MM.1S (cell line): ENCODE results near the gene CPLANE1.
A peak's percentile ranks its signal among the peaks of the same experiment; 100 is the strongest.
"Not testable (repeated sequence)": the region's sequence is repeated elsewhere in the genome, so short reads cannot be mapped to it uniquely, and the experiment has no call there.

Experiments
- DNase-seq: peaks from one replicate; pipeline ENCODE4 v3.0.0-alpha.2; 2015
- H2AFZ ChIP-seq: fragments of 300-600 bp; sonication (generic); 2 replicates; pipeline ENCODE4 v1.6.0; 2016; ENCODE audit warnings: antibody characterized with exemption, low read length
- H3F3A ChIP-seq: fragments of 300-600 bp; sonication (generic); 2 replicates; pipeline ENCODE4 v1.6.1; 2016; ENCODE audit warnings: mild to moderate bottlenecking, antibody characterized with exemption, low read length, moderate library complexity, mixed read lengths; ENCODE audit not compliant: insufficient read depth
- H3K27ac ChIP-seq: fragments of 300-600 bp; sonication (generic); 2 replicates; pipeline ENCODE4 v1.5.1; 2016; ENCODE audit warnings: mild to moderate bottlenecking, low read length
- H3K27me3 ChIP-seq: fragments of 300-600 bp; sonication (generic); replicated peaks from 2 replicates; pipeline ENCODE4 v1.6.0; 2016; ENCODE audit warnings: low read length; ENCODE audit not compliant: insufficient read depth
- H3K36me3 ChIP-seq: fragments of 300-600 bp; sonication (generic); replicated peaks from 2 replicates; pipeline ENCODE4 v1.6.1; 2016; ENCODE audit warnings: mild to moderate bottlenecking, low read length, mixed read lengths; ENCODE audit not compliant: insufficient read depth
- H3K4me1 ChIP-seq: fragments of 300-600 bp; sonication (generic); 2 replicates; pipeline ENCODE4 v1.6.1; 2016; ENCODE audit warnings: low read length, mixed read lengths
- H3K4me2 ChIP-seq: fragments of 300-600 bp; sonication (generic); 2 replicates; pipeline ENCODE4 v1.6.0; 2016; ENCODE audit warnings: low read depth, low read length
- H3K4me3 ChIP-seq: fragments of 300-600 bp; sonication (generic); 2 replicates; pipeline ENCODE4 v1.5.1; 2016; ENCODE audit warnings: low read length, mixed read lengths
- H3K79me2 ChIP-seq: fragments of 300-600 bp; sonication (generic); 2 replicates; pipeline ENCODE4 v1.6.1; 2016; ENCODE audit warnings: mixed run types, low read length, mixed read lengths
- H3K9ac ChIP-seq: fragments of 300-600 bp; sonication (generic); 2 replicates; pipeline ENCODE4 v1.6.1; 2016; ENCODE audit warnings: low read length, mixed read lengths
- H3K9me2 ChIP-seq: fragments of 300-600 bp; sonication (generic); replicated peaks from 2 replicates; pipeline ENCODE4 v1.6.1; 2016; ENCODE audit warnings: mild to moderate bottlenecking, low read length, mixed read lengths; ENCODE audit not compliant: insufficient read depth
- H3K9me3 ChIP-seq: fragments of 300-600 bp; sonication (generic); replicated peaks from 2 replicates; pipeline ENCODE4 v1.6.1; 2016; ENCODE audit warnings: mild to moderate bottlenecking, low read length, mixed read lengths; ENCODE audit not compliant: insufficient read depth
- H4K20me1 ChIP-seq: fragments of 300-600 bp; sonication (generic); 2 replicates; pipeline ENCODE4 v1.6.1; 2016; ENCODE audit warnings: mild to moderate bottlenecking, low read length, moderate library complexity, mixed read lengths; ENCODE audit not compliant: insufficient read depth
- CTCF ChIP-seq: fragments of 300-600 bp; sonication (generic); IDR thresholded peaks from 2 replicates; pipeline ENCODE4 v1.5.1; 2016; ENCODE audit warnings: antibody characterized with exemption, low read length, mixed read lengths
- EZH2 ChIP-seq: fragments of 300-600 bp; sonication (generic); optimal IDR thresholded peaks from 2 replicates; pipeline ENCODE3; 2017; ENCODE audit warnings: low read depth, mild to moderate bottlenecking, antibody characterized with exemption, low read length, mixed read lengths
- EZH2phosphoT487 ChIP-seq: fragments of 300-600 bp; sonication (generic); IDR thresholded peaks from 2 replicates; pipeline ENCODE4 v1.6.1; 2018; ENCODE audit warnings: antibody characterized with exemption, low read length

Gene CPLANE1

DNA sequence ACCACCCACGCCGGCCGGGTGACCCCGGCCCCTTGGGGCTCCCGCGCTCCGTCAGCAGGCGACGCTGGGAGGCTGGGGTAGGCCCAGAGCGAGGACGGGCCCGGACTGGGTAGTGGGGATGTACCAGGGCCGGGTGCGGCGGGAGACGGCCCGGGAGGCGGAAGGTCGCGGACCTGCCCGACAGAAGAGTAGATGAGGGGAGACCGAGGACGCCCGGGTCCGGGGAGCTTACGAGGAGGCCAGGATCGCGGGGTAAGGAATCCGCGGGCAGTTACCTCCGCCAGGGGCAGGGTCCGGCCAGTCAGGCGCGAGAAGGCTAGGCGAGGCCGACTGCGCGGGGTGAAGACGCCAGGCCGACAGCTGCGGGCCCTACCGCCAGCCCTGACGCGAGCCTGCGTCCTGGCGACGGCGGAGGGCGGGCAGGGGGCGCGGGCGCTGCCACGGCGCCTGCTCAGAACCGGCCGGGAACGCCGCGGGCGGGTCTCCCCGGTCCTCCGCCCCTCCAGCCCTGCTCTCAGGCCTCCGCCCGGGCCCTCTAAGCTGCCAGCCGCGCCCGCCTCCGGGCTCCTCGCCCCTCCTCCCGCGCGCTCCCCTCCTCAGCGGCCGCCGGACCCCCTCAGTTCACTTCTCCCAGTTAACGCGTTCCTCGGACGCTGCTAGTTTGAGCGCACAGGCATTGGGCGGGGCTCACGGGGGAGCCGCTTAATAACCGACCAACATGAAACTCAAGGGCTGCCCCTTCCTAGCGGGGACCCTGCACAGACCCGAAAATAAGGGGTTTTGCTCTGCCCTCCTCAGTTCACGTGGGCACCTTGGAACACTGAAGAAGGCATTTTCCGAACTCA is at the start of gene CPLANE1:
TSS of gene CPLANE1 (minus strand) at position 407 of the 845 bp plus-strand sequence. CDS start 1,678 bp downstream, outside the sequence.
- H3K9me2 ChIP-seq = no peaks in the 10 kb centered on the region
- no peaks in the 10 kb centered on the region for H3K9me3 ChIP-seq
- peak within 1 kb of the TSS; percentile 75 for H2AFZ ChIP-seq
- peak within 1 kb of the TSS; percentile 88 for H3K4me2 ChIP-seq
- no peaks in the 10 kb centered on the region for H3K79me2 ChIP-seq
- H4K20me1 ChIP-seq = no peaks in the 10 kb centered on the region
- peak within 1 kb of the TSS; percentile 86 for H3K9ac ChIP-seq
- peak; percentile 63 for DNase-seq
- H3K4me3 ChIP-seq = peak within 1 kb of the TSS; percentile 72
- H3K27ac ChIP-seq = peak within 1 kb of the TSS; percentile 55; the same call in 1 of the 2 replicates
- no peaks in the 10 kb centered on the region for H3K27me3 ChIP-seq
- H3K36me3 ChIP-seq = no peaks in the 10 kb centered on the region
- TF ChIP-seq CTCF = peak; percentile 9; the same call in 1 of the 2 replicates
- TF ChIP-seq EZH2phosphoT487 = no peak
- H3K4me1 ChIP-seq = no peaks in the 10 kb centered on the region
- H3F3A ChIP-seq = no peaks in the 10 kb centered on the region

GRCh38 chr5:37296313-37296712 is 47.1 kb upstream of the CPLANE1 start:
- H3K4me3 ChIP-seq, H3K9me2 ChIP-seq, H3K36me3 ChIP-seq: not testable (repeated sequence)

DNA sequence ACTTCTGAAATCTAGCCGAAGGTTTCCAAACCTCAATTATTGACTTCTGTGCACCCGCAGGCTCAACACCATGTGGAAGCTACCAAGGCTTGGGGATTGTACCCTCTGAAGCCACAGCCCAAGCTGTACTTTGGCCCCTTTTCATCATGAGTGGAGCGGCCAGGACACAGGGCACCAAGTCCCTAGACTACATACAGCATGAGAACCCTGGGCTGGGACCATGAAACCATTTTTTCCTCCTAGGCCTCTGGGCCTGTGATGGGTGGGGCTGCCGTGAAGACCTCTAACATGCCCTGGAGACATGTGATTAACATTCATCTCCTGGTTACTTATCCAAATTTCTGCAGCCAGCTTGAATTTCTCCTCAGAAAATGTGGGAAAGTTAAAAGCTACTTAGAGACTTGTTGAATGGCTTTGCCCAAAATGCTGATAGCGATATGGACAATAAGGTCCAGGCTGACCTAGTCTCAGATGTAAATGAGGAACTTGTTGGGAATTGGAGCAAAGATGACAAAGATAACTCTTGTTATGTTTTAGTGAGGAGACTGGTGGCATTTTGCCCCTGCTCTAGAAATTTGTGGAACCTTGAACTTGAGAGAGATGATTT is 34.1 kb upstream of the CPLANE1 start:
- H3K4me3 ChIP-seq = no peak overlapping the region
- no peaks in the 10 kb centered on the region for H3K27me3 ChIP-seq
- H3K9ac ChIP-seq = no peak overlapping the region
- H4K20me1 ChIP-seq = no peaks in the 10 kb centered on the region
- no peaks in the 10 kb centered on the region for H3K79me2 ChIP-seq
- H3K4me1 ChIP-seq = no peaks in the 10 kb centered on the region
- H3K27ac ChIP-seq = no peak overlapping the region
- no peak overlapping the region for H2AFZ ChIP-seq
- no peak for DNase-seq
- no peak overlapping the region for H3K4me2 ChIP-seq
- no peaks in the 10 kb centered on the region for H3K36me3 ChIP-seq
- H3K9me3 ChIP-seq = no peaks in the 10 kb centered on the region
- H3K9me2 ChIP-seq = no peaks in the 10 kb centered on the region
- TF ChIP-seq EZH2 (no peak), EZH2phosphoT487 (no peak), CTCF (no peak)
- no peaks in the 10 kb centered on the region for H3F3A ChIP-seq

More at GRCh38 chr5:37296313-37296712, 47.1 kb upstream of the CPLANE1 start:
- H3K9me3 ChIP-seq, H3K79me2 ChIP-seq, H3F3A ChIP-seq, H4K20me1 ChIP-seq, DNase-seq, H3K4me1 ChIP-seq, H3K4me2 ChIP-seq, H3K9ac ChIP-seq, H2AFZ ChIP-seq, H3K27me3 ChIP-seq, H3K27ac ChIP-seq: not testable (repeated sequence)

- no peaks in the 10 kb centered on the region for H3K36me3 ChIP-seq
- no peaks in the 10 kb centered on the region for H3F3A ChIP-seq
- no peak overlapping the region for H3K4me2 ChIP-seq
- H3K27ac ChIP-seq = no peak overlapping the region
- no peaks in the 10 kb centered on the region for H3K9me2 ChIP-seq
- H2AFZ ChIP-seq = no peak overlapping the region
- H3K9ac ChIP-seq = no peak overlapping the region
- H3K9me3 ChIP-seq = no peaks in the 10 kb centered on the region
- H3K79me2 ChIP-seq = no peaks in the 10 kb centered on the region
- H3K4me1 ChIP-seq = no peaks in the 10 kb centered on the region
- TF ChIP-seq EZH2phosphoT487 (no peak), CTCF (no peak), EZH2 (no peak)
- no peaks in the 10 kb centered on the region for H4K20me1 ChIP-seq
- no peaks in the 10 kb centered on the region for H3K27me3 ChIP-seq
- H3K4me3 ChIP-seq = no peak overlapping the region
- no peak for DNase-seq
These were observed 26.3 kb upstream of the CPLANE1 start for GRCh38 chr5:37275511-37275910.
